SK-N-SH treated with all-trans-retinoic acid at 6 μM for 48 hours (cell line): ENCODE data around the gene RADIL.

Source experiments
- ARNTL ChIP-seq: fragments of 450-650 bp; formaldehyde crosslinking; IDR thresholded peaks from 2 replicates; pipeline ENCODE4 v1.5.0; 2020; ENCODE audit warnings: low read depth, mild to moderate bottlenecking, moderate library complexity, borderline replicate concordance
- PATZ1 ChIP-seq: fragments of 250-450 bp; sonication (Bioruptor Pico); IDR thresholded peaks from 2 replicates; pipeline ENCODE4 v1.8.0; 2020; ENCODE audit warnings: mild to moderate bottlenecking, moderate library complexity, borderline replicate concordance
- SNAI2 ChIP-seq: fragments of 250-450 bp; sonication (Bioruptor Pico); IDR thresholded peaks from 2 replicates; pipeline ENCODE4 v1.5.0; 2020; ENCODE audit warnings: mild to moderate bottlenecking, moderate library complexity
- ZFP3 ChIP-seq: fragments of 250-450 bp; sonication (Bioruptor Pico); IDR thresholded peaks from 2 replicates; pipeline ENCODE4 v1.5.0; 2020; ENCODE audit warnings: mild to moderate bottlenecking, moderate library complexity
- ZNF565 ChIP-seq: fragments of 450-650 bp; formaldehyde crosslinking; conservative IDR thresholded peaks from 2 replicates; pipeline ENCODE4 v1.5.0; 2020; ENCODE audit warnings: low read depth, mild to moderate bottlenecking, moderate library complexity
- ZNF70 ChIP-seq: fragments of 450-650 bp; formaldehyde crosslinking; IDR thresholded peaks from 2 replicates; pipeline ENCODE4 v1.5.0; 2020; ENCODE audit warnings: mild to moderate bottlenecking, moderate library complexity
- ZNF8 ChIP-seq: fragments of 450-650 bp; formaldehyde crosslinking; IDR thresholded peaks from 2 replicates; pipeline ENCODE4 v1.5.0; 2020; ENCODE audit warnings: mild to moderate bottlenecking, moderate library complexity

GRCh38 chr7:4905171-4905570 is 21.7 kb upstream of the RADIL start:
- no peak for TF ChIP-seq SNAI2 (CRISPR knock-in tag)
- no peak for TF ChIP-seq PATZ1 (CRISPR knock-in tag)
- TF ChIP-seq ARNTL (CRISPR knock-in tag), result no peak
- no peak for TF ChIP-seq ZNF70 (CRISPR knock-in tag)
- TF ChIP-seq ZNF8 (CRISPR knock-in tag), result no peak
- TF ChIP-seq ZNF565 (CRISPR knock-in tag), result no peak
- TF ChIP-seq ZFP3 (CRISPR knock-in tag), result no peak
